ENCODE results near the gene WDR45. TPM values are rescaled to one million over a fixed set of nuclear protein-coding genes. Genes with fewer than 3 reads are reported as not detected.

Gene WDR45
- total RNA-seq, 1 experiment from 2014 or later: 36.7 TPM

DNA sequence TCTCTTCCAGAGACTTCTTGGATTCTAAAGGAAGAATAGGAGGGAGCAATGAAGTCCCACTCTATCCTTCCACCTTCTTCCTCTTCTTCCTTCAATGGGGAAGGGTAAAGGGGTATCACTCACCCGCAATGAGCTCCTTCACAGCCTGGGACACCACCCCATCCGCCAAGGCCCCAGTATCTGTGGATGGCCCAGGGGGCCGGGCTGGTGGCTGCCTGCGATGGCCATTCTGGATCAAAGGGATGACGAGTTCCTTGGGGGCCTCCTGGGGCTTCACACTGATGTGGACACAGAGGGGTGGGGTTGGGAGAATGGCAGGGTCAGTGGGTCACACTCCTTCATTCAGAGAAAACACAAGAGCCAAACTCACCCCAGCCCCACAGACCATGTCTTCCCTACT, 42.8 kb upstream of the WDR45 start:
- CTCF ChIA-PET: interaction anchor here (0.6 to 1.1 kb wide), 2 partner anchors 33 to 120 kb away, joined by 3 read pairs; partner anchors contain the start of gene GRIPAP1
- no peaks in the 10 kb centered on the region for H3K27me3 ChIP-seq (ENCODE audit: insufficient read depth, low read depth)
- peak overlapping the region; percentile 72 for H3K4me2 ChIP-seq
- BruUV-seq (replicated peaks): no TSS peak
- POLR2A ChIA-PET (ENCODE audit: unreplicated experiment): no interaction called here
- H4K20me1 ChIP-seq (ENCODE audit: insufficient read depth): no peaks in the 10 kb centered on the region
- TF ChIP-seq EZH2 (IDR thresholded peaks at IDR 0.05; ENCODE audit: low read depth): no peak
- TF ChIP-seq, protein P1, sequence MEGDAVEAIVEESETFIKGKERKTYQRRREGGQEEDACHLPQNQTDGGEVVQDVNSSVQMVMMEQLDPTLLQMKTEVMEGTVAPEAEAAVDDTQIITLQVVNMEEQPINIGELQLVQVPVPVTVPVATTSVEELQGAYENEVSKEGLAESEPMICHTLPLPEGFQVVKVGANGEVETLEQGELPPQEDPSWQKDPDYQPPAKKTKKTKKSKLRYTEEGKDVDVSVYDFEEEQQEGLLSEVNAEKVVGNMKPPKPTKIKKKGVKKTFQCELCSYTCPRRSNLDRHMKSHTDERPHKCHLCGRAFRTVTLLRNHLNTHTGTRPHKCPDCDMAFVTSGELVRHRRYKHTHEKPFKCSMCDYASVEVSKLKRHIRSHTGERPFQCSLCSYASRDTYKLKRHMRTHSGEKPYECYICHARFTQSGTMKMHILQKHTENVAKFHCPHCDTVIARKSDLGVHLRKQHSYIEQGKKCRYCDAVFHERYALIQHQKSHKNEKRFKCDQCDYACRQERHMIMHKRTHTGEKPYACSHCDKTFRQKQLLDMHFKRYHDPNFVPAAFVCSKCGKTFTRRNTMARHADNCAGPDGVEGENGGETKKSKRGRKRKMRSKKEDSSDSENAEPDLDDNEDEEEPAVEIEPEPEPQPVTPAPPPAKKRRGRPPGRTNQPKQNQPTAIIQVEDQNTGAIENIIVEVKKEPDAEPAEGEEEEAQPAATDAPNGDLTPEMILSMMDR (conservative IDR thresholded peaks at IDR 0.05): no peak
- DNase-seq: no peak
- no peaks in the 10 kb centered on the region for H3F3A ChIP-seq (ENCODE audit: insufficient read depth, low read depth)
- intact Hi-C loops (cut with micrococcal nuclease; ENCODE audit: unreplicated experiment): loop anchor here (5.0 kb wide), 1 partner anchor 50 kb away; the partner anchor contains the start of gene PLP2
- H3K79me2 ChIP-seq (ENCODE audit: low read depth): peaks cover 6% of the 10 kb centered on the region; the same call in 1 of the 2 replicates
- H3K4me1 ChIP-seq (replicated peaks; ENCODE audit: insufficient read depth): no peaks in the 10 kb centered on the region
- no peaks in the 10 kb centered on the region for H3K9me2 ChIP-seq (ENCODE audit: insufficient read depth)
- H3K4me3 ChIP-seq: peak overlapping the region; percentile 62; the same call in 1 of the 2 replicates
- no peaks in the 10 kb centered on the region for H3K36me3 ChIP-seq (ENCODE audit: low read depth)
- H3K27ac ChIP-seq: no peak overlapping the region
- H2AFZ ChIP-seq: no peak overlapping the region
- H3K9me3 ChIP-seq (ENCODE audit: insufficient read depth, low read depth): no peaks in the 10 kb centered on the region

DNA sequence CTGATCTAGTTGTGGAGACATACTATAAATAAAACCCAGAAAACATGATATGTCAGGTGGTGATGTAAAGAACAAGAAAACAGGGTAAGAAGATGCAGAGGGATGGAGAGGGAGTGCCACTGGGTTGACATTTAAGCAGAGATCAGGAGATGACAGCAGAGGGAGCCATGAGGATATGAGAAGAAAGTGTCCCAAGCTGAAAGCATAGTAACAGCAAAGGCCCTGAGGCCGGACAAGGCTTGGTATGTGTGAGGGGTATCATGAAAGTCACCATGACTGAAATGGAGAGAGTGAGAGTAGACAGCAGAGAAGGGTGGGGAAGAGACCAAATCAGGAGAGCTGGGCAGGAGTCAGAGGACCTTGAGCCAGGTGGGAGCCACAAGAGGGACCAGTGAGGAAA, 40.4 kb upstream of the WDR45 start:
- Histone ChIP-seq H3K4me3 (no peak overlapping the region), H3K79me2 (ENCODE audit: low read depth) (peaks cover 6% of the 10 kb centered on the region; the same call in 1 of the 2 replicates), H3K27ac (no peak overlapping the region), H3K4me1 (replicated peaks; ENCODE audit: insufficient read depth) (no peaks in the 10 kb centered on the region), H3K36me3 (ENCODE audit: low read depth) (no peaks in the 10 kb centered on the region), H3K9me2 (ENCODE audit: insufficient read depth) (no peaks in the 10 kb centered on the region), H3K9me3 (ENCODE audit: insufficient read depth, low read depth) (no peaks in the 10 kb centered on the region), H3K27me3 (ENCODE audit: insufficient read depth, low read depth) (no peaks in the 10 kb centered on the region), H3K4me2 (no peak overlapping the region), H3F3A (ENCODE audit: insufficient read depth, low read depth) (no peaks in the 10 kb centered on the region), H4K20me1 (ENCODE audit: insufficient read depth) (no peaks in the 10 kb centered on the region), H2AFZ (no peak overlapping the region)
- intact Hi-C loops (cut with micrococcal nuclease; ENCODE audit: unreplicated experiment): loop anchor here (5.0 kb wide), 1 partner anchor 52 kb away; the partner anchor contains the start of gene PLP2
- DNase-seq: no peak
- POLR2A ChIA-PET (ENCODE audit: unreplicated experiment): no interaction called here
- no peak for TF ChIP-seq EZH2 (IDR thresholded peaks at IDR 0.05; ENCODE audit: low read depth)
- TF ChIP-seq, protein P1 (conservative IDR thresholded peaks at IDR 0.05): no peak
- CTCF ChIA-PET: no interaction called here
- no TSS peak for BruUV-seq (replicated peaks)

DNA sequence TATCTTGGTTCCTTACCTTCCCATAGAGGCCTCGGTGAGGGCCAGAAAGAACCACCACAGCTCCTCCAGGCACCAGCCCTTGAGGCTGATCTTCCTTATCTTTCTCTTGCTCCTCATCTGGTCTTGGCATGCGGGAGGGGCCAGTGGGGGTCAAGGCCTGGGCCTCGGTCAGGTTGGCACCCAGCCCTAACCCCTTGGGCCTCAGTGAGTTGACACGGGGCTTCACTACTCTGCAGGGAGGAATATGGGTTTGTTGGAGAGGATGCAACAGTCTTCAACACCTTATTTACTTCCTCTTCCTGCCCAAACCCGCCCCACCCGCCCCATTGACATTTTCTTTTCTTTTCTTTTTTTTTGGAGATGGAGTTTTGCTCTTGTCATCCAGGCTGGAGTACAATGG, 37.9 kb upstream of the WDR45 start:
- no peaks in the 10 kb centered on the region for H3K4me1 ChIP-seq (replicated peaks; ENCODE audit: insufficient read depth)
- H3F3A ChIP-seq (ENCODE audit: insufficient read depth, low read depth): no peaks in the 10 kb centered on the region
- no peaks in the 10 kb centered on the region for H3K9me3 ChIP-seq (ENCODE audit: insufficient read depth, low read depth)
- no peaks in the 10 kb centered on the region for H3K36me3 ChIP-seq (ENCODE audit: low read depth)
- no peaks in the 10 kb centered on the region for H4K20me1 ChIP-seq (ENCODE audit: insufficient read depth)
- no peak overlapping the region for H3K4me3 ChIP-seq
- intact Hi-C loops (cut with micrococcal nuclease; ENCODE audit: unreplicated experiment): no loop called here
- no peaks in the 10 kb centered on the region for H3K27me3 ChIP-seq (ENCODE audit: insufficient read depth, low read depth)
- POLR2A ChIA-PET (ENCODE audit: unreplicated experiment): no interaction called here
- no peak overlapping the region for H3K27ac ChIP-seq
- no peak overlapping the region for H2AFZ ChIP-seq
- TF ChIP-seq EZH2 (IDR thresholded peaks at IDR 0.05; ENCODE audit: low read depth): no peak
- TF ChIP-seq, protein P1 (conservative IDR thresholded peaks at IDR 0.05): no peak
- BruUV-seq (replicated peaks): no TSS peak
- no peak overlapping the region for H3K4me2 ChIP-seq
- H3K9me2 ChIP-seq (ENCODE audit: insufficient read depth): no peaks in the 10 kb centered on the region
- DNase-seq: no peak
- H3K79me2 ChIP-seq (ENCODE audit: low read depth): no peaks in the 10 kb centered on the region; the same call in 1 of the 2 replicates
- CTCF ChIA-PET: no interaction called here
